NCI-H82 (cell line): ENCODE measurements around the gene FMNL1.

ENCODE experiments used
- DNase-seq: peaks from one replicate; lab custom pipeline; 2025; lab: John Stamatoyannopoulos, UW

Gene FMNL1

GRCh38 chr17:45279898-45280297 is 58.2 kb downstream of the FMNL1 start:
- DNase-seq = peak; percentile 89

GRCh38 chr17:45282683-45283644 is 61.3 kb downstream of the FMNL1 start:
- DNase-seq = peak; percentile 82

- no peak for DNase-seq
Measured at GRCh38 chr17:45283711-45284110, 62.0 kb downstream of the FMNL1 start.

GRCh38 chr17:45284176-45285140 is 62.8 kb downstream of the FMNL1 start:
- no peak for DNase-seq

- DNase-seq = no peak
Measured at GRCh38 chr17:45286286-45286685, 64.6 kb downstream of the FMNL1 start.

- DNase-seq = peak; percentile 96
Measured at GRCh38 chr17:45287526-45288500, 66.1 kb downstream of the FMNL1 start.

GRCh38 chr17:45288825-45289224 is 67.1 kb downstream of the FMNL1 start:
- peak; percentile 72 for DNase-seq

- DNase-seq = no peak
Measured at GRCh38 chr17:45289301-45290268, 67.9 kb downstream of the FMNL1 start.

GRCh38 chr17:45290269-45290765 is 68.6 kb downstream of the FMNL1 start:
- DNase-seq = no peak

GRCh38 chr17:45291171-45291805 is 69.6 kb downstream of the FMNL1 start:
- DNase-seq = no peak

- DNase-seq = no peak
Measured at GRCh38 chr17:45292696-45293412, 71.2 kb downstream of the FMNL1 start.

GRCh38 chr17:45293413-45294211 is 71.9 kb downstream of the FMNL1 start:
- DNase-seq = peak; percentile 47

- no peak for DNase-seq
Measured at GRCh38 chr17:45294506-45294905, 72.8 kb downstream of the FMNL1 start.

- no peak for DNase-seq
Measured at GRCh38 chr17:45296003-45296832, 74.5 kb downstream of the FMNL1 start.

GRCh38 chr17:45296833-45297124 is 75.1 kb downstream of the FMNL1 start:
- DNase-seq = no peak
